Thoracic aorta (tissue), 2 donors: ENCODE data around the gene FGF6. TPM values are rescaled to one million over a fixed set of nuclear protein-coding genes. Genes with fewer than 3 reads are reported as not detected.

Experiments used
- ATAC-seq: fragments of 150-250 bp; one replicate; pipeline ENCODE4 v1.8.0; 2017; ENCODE audit warnings: low read depth; ENCODE audit not compliant: insufficient number of reproducible peaks, low FRiP score
- DNase-seq: peaks from one replicate; pipeline ENCODE4 v3.0.0-alpha.2; 2020; ENCODE audit warnings: low spot score
- H3K27ac ChIP-seq, 2 donors: fragments of 200-600 bp; sonication (generic); 1 replicate in 1 of 2; 2 replicates in 1 of 2; pipeline ENCODE4 v1.5.1; 2016; ENCODE audit warnings: mild to moderate bottlenecking in 2 of 2, moderate library complexity in 2 of 2
- H3K27me3 ChIP-seq: fragments of 200-600 bp; sonication (generic); replicated peaks from 2 replicates; pipeline ENCODE4 v1.6.0; 2016; ENCODE audit warnings: mild to moderate bottlenecking; ENCODE audit not compliant: insufficient read depth
- H3K36me3 ChIP-seq: fragments of 200-600 bp; sonication (generic); one replicate; pipeline ENCODE4 v1.5.1; 2016
- H3K4me1 ChIP-seq, 2 donors: fragments of 200-600 bp; sonication (generic); 1 replicate in 1 of 2; 2 replicates in 1 of 2; pipeline versions ENCODE4 v1.5.1 to v1.6.0; 2016; ENCODE audit warnings: low read depth in 2 of 2, mild to moderate bottlenecking in 1 of 2; ENCODE audit not compliant: control insufficient read depth in 1 of 2
- H3K4me3 ChIP-seq: fragments of 200-600 bp; sonication (generic); 2 replicates; pipeline ENCODE4 v1.5.1; 2016; ENCODE audit warnings: mild to moderate bottlenecking
- H3K9me3 ChIP-seq: fragments of 200-600 bp; sonication (generic); 2 replicates; pipeline ENCODE4 v1.5.1; 2016
- CTCF ChIP-seq: fragments of 200-600 bp; sonication (generic); IDR thresholded peaks from one replicate; pipeline ENCODE4 v1.5.1; 2019; ENCODE audit warnings: antibody characterized with exemption
- total RNA-seq, 2 donors: library from RNA; depleted of rRNA; stranded (reverse); fragments of >200 nt; gene quantifications; one replicate each; pipeline versions ENCODE4 v1.1.0 to v1.2.3, GENCODE V29; 2016

FGF6 gene
- total RNA-seq, 2 donors from 2014 or later = not detected

- no peak for ATAC-seq
- Histone ChIP-seq H3K9me3 (no peaks in the 10 kb centered on the region), H3K27me3 (no peaks in the 10 kb centered on the region), H3K4me3 (no peak overlapping the region), H3K36me3 (no peaks in the 10 kb centered on the region), H3K27ac (no peak overlapping the region), H3K4me1 (no peaks in the 10 kb centered on the region)
- DNase-seq = no peak
- no peak for TF ChIP-seq CTCF
These were observed 720 bp upstream of the FGF6 start for GRCh38 chr12:4446335-4446734.

- DNase-seq = no peak
- Histone ChIP-seq H3K27ac (no peak overlapping the region), H3K27me3 (no peaks in the 10 kb centered on the region), H3K9me3 (no peaks in the 10 kb centered on the region), H3K36me3 (no peaks in the 10 kb centered on the region), H3K4me3 (no peak overlapping the region), H3K4me1 (no peaks in the 10 kb centered on the region)
- no peak for ATAC-seq
- TF ChIP-seq CTCF = no peak
These were observed 1.6 kb downstream of the FGF6 start for GRCh38 chr12:4444031-4444430.

- no peaks in the 10 kb centered on the region for H3K9me3 ChIP-seq
- no peaks in the 10 kb centered on the region for H3K27me3 ChIP-seq
- no peak for TF ChIP-seq CTCF
- H3K27ac ChIP-seq = no peak overlapping the region
- H3K4me3 ChIP-seq = no peak overlapping the region
- no peak for DNase-seq
- no peak for ATAC-seq
- H3K4me1 ChIP-seq = no peaks in the 10 kb centered on the region
- no peaks in the 10 kb centered on the region for H3K36me3 ChIP-seq
These were observed 2.0 kb downstream of the FGF6 start for GRCh38 chr12:4443616-4444015.

GRCh38 chr12:4441355-4442335 lies 4.0 kb downstream of the FGF6 start:
- no peak for TF ChIP-seq CTCF
- H3K27me3 ChIP-seq = no peaks in the 10 kb centered on the region
- H3K4me1 ChIP-seq = no peaks in the 10 kb centered on the region
- no peak overlapping the region for H3K27ac ChIP-seq
- DNase-seq (no peak), ATAC-seq (no peak)
- H3K36me3 ChIP-seq = no peaks in the 10 kb centered on the region
- H3K9me3 ChIP-seq = no peaks in the 10 kb centered on the region
- H3K4me3 ChIP-seq = no peak overlapping the region

- H3K27ac ChIP-seq = no peak overlapping the region
- no peak for ATAC-seq
- no peaks in the 10 kb centered on the region for H3K9me3 ChIP-seq
- H3K4me3 ChIP-seq = no peak overlapping the region
- TF ChIP-seq CTCF = no peak
- no peaks in the 10 kb centered on the region for H3K36me3 ChIP-seq
- H3K4me1 ChIP-seq = no peaks in the 10 kb centered on the region
- no peak for DNase-seq
- H3K27me3 ChIP-seq = no peaks in the 10 kb centered on the region
These were observed 5.3 kb downstream of the FGF6 start for GRCh38 chr12:4440187-4440941.
